Vagina (tissue), 2 donors: Measurements from ENCODE around the gene MEIS1. TPM values are rescaled to one million over a fixed set of nuclear protein-coding genes. Genes with fewer than 3 reads are reported as not detected.
A peak's percentile ranks its signal among the peaks of the same experiment; 100 is the strongest.

Source experiments
- DNase-seq, 2 donors: peaks; one replicate each; pipeline ENCODE4 v3.0.0-alpha.2; 2017; ENCODE audit errors: extremely low spot score in 2 of 2
- H3K27ac ChIP-seq: fragments of 200-600 bp; sonication (generic); one replicate; pipeline ENCODE4 v1.5.1; 2019
- H3K27me3 ChIP-seq: fragments of 200-600 bp; sonication (generic); one replicate; pipeline ENCODE4 v1.5.1; 2019
- H3K36me3 ChIP-seq, 2 donors: fragments of 200-600 bp; sonication (generic); one replicate each; pipeline ENCODE4 v1.5.1; 2017 to 2019
- H3K4me1 ChIP-seq: fragments of 200-600 bp; sonication (generic); one replicate; pipeline ENCODE4 v1.5.1; 2019
- H3K4me3 ChIP-seq, 2 donors: fragments of 200-600 bp; sonication (generic); 1 replicate in 1 of 2; 2 replicates in 1 of 2; pipeline ENCODE4 v1.5.1; 2016 to 2019
- H3K9me3 ChIP-seq: fragments of 200-600 bp; sonication (generic); one replicate; pipeline ENCODE4 v1.5.1; 2019
- POLR2A ChIP-seq, 2 donors: fragments of 450-650 bp; IDR thresholded peaks; one replicate each; pipeline ENCODE4 v1.6.1; 2017; ENCODE audit warnings: antibody characterized with exemption in 2 of 2, mild to moderate bottlenecking in 2 of 2, moderate library complexity in 2 of 2
- POLR2AphosphoS5 ChIP-seq, 2 donors: sonication (generic); formaldehyde crosslinking; IDR thresholded peaks; one replicate each; pipeline ENCODE4 v1.9.0; 2017; ENCODE audit warnings: antibody characterized with exemption in 2 of 2, mild to moderate bottlenecking in 2 of 2, low read depth in 1 of 2; ENCODE audit not compliant: insufficient read depth in 1 of 2
- intact Hi-C: fragments of 100-400 bp; cut with DNase I; formaldehyde crosslinking; loops from one replicate; pipeline ENCODE4 v1.15.1; 2023
- total RNA-seq: library from RNA; depleted of rRNA; stranded (reverse); fragments of >200 nt; gene quantifications from one replicate; pipeline ENCODE4 v1.2.3, GENCODE V29; 2016
- TF ChIP-seq, protein P1 (sequence below), 3 experiments: fragments of 450-650 bp in 2 of 3; fragments of 200-600 bp in 1 of 3; sonication (generic) in 1 of 3; IDR thresholded peaks; one replicate each; pipeline ENCODE4 v1.5.1; 2017 to 2019; ENCODE audit warnings: antibody characterized with exemption in 3 of 3, mild to moderate bottlenecking in 2 of 3, moderate library complexity in 2 of 3

MEIS1 gene
- total RNA-seq, 1 donor from 2014 or later = 80.5 TPM

DNA sequence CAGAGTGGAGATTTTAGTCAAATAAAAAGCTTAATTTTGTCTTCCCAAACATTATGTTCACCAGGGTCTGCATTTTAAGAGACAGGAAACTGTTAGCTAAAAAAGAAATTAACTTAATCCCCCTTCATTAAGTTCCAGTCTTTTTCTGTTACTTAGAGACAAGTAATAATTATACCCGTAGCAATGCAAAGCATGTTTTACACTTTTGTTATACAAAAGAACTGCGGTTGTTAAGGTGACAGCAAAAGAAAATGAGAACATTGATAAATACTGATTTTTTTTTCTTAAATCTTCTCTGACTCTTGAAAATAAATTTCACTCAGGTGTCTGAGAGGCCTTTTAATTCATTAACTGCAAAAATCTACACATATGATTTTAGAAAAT is 101.4 kb downstream of the MEIS1 start:
- Histone ChIP-seq H3K27ac (no peak overlapping the region), H3K4me1 (peaks cover 79% of the 10 kb centered on the region), H3K9me3 (no peaks in the 10 kb centered on the region), H3K36me3 (no peaks in the 10 kb centered on the region), H3K27me3 (no peaks in the 10 kb centered on the region), H3K4me3 (no peak overlapping the region)
- intact Hi-C loops = no loop called here
- TF ChIP-seq, protein P1, sequence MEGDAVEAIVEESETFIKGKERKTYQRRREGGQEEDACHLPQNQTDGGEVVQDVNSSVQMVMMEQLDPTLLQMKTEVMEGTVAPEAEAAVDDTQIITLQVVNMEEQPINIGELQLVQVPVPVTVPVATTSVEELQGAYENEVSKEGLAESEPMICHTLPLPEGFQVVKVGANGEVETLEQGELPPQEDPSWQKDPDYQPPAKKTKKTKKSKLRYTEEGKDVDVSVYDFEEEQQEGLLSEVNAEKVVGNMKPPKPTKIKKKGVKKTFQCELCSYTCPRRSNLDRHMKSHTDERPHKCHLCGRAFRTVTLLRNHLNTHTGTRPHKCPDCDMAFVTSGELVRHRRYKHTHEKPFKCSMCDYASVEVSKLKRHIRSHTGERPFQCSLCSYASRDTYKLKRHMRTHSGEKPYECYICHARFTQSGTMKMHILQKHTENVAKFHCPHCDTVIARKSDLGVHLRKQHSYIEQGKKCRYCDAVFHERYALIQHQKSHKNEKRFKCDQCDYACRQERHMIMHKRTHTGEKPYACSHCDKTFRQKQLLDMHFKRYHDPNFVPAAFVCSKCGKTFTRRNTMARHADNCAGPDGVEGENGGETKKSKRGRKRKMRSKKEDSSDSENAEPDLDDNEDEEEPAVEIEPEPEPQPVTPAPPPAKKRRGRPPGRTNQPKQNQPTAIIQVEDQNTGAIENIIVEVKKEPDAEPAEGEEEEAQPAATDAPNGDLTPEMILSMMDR (IDR thresholded peaks at IDR 0.05) = no peak
- no peak for TF ChIP-seq POLR2A (IDR thresholded peaks at IDR 0.05)
- no peak for TF ChIP-seq POLR2AphosphoS5 (IDR thresholded peaks at IDR 0.05; ENCODE audit: insufficient read depth in 1 of 2, low read depth in 1 of 2)
- DNase-seq = no peak

DNA sequence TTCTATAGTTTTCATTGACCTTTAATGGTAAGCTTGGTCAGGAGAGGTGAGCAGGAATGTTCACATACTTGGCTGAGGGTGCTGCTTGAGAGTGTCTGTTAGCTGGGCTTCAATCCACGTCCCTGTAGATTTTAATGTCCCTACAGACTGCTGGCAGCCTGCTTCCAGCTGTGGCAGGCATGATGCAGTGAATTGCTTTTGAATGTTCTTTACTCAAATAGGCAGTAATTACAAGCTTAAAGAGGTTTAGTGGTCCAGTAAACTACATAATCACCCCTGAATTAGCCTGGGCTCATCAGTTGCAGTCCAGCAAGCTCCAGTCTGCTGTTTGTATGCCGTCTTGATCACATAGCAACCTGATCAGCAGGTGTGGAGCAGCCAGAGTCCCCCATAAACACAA is 102.1 kb downstream of the MEIS1 start:
- DNase-seq = no peak
- no peak overlapping the region for H3K27ac ChIP-seq
- peaks cover 77% of the 10 kb centered on the region for H3K4me1 ChIP-seq
- no peak for TF ChIP-seq POLR2AphosphoS5 (IDR thresholded peaks at IDR 0.05; ENCODE audit: insufficient read depth in 1 of 2, low read depth in 1 of 2)
- TF ChIP-seq POLR2A (IDR thresholded peaks at IDR 0.05) = no peak
- TF ChIP-seq, protein P1 (IDR thresholded peaks at IDR 0.05) = no peak
- no peak overlapping the region for H3K4me3 ChIP-seq
- intact Hi-C loops = no loop called here
- H3K36me3 ChIP-seq = no peaks in the 10 kb centered on the region
- H3K9me3 ChIP-seq = no peaks in the 10 kb centered on the region
- no peaks in the 10 kb centered on the region for H3K27me3 ChIP-seq

DNA sequence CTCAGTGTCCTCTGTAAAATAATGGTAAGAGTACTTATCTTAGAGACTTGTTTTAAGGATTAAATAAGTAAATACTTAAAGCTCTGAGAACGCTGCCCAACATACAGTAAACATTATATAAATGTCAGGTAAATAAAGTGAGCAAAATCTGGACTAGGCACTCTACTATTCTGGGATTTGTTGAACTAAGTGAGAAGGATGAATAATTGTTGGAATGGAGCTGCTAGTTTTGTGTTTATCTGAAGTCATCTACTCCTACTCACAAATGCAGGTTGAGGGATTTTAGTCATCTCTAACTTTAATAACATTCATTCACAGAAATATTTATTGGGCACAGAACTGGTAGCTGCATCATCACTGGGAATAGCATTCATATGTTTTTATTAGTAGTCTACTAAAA is 103.4 kb downstream of the MEIS1 start:
- H3K27ac ChIP-seq = no peak overlapping the region
- TF ChIP-seq POLR2A (IDR thresholded peaks at IDR 0.05) = no peak
- no peak for TF ChIP-seq POLR2AphosphoS5 (IDR thresholded peaks at IDR 0.05; ENCODE audit: insufficient read depth in 1 of 2, low read depth in 1 of 2)
- TF ChIP-seq, protein P1 (IDR thresholded peaks at IDR 0.05) = no peak
- H3K4me1 ChIP-seq = peaks cover 75% of the 10 kb centered on the region
- intact Hi-C loops = no loop called here
- DNase-seq = no peak
- no peaks in the 10 kb centered on the region for H3K27me3 ChIP-seq
- H3K36me3 ChIP-seq = no peaks in the 10 kb centered on the region
- no peak overlapping the region for H3K4me3 ChIP-seq
- no peaks in the 10 kb centered on the region for H3K9me3 ChIP-seq

DNA sequence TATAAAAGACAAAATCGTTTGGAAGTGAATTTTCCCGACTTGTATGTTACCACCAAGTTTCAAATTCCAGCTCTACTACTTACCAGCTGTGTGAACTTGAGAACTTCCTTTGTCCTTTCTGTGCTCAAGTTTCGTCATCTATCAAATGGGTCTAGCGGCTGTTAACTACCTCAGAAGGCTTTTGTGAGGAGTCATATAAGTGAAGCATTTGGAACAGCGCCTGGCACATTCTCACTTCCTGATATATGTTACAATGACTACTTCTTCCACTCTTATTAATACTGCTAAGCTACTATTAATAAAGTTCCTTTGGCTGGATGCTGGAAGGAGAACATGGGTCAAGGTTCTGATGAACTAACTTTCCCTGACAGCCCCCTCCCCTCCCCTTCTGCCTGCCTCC is 104.5 kb downstream of the MEIS1 start:
- H3K36me3 ChIP-seq = no peaks in the 10 kb centered on the region
- no peaks in the 10 kb centered on the region for H3K27me3 ChIP-seq
- no peaks in the 10 kb centered on the region for H3K9me3 ChIP-seq
- H3K27ac ChIP-seq = no peak overlapping the region
- no peak overlapping the region for H3K4me3 ChIP-seq
- no peak for DNase-seq
- intact Hi-C loops = no loop called here
- no peak for TF ChIP-seq POLR2A (IDR thresholded peaks at IDR 0.05)
- TF ChIP-seq POLR2AphosphoS5 (IDR thresholded peaks at IDR 0.05; ENCODE audit: insufficient read depth in 1 of 2, low read depth in 1 of 2) = peak in 1 of 2 donors; percentile 24
- peaks cover 78% of the 10 kb centered on the region for H3K4me1 ChIP-seq

DNA sequence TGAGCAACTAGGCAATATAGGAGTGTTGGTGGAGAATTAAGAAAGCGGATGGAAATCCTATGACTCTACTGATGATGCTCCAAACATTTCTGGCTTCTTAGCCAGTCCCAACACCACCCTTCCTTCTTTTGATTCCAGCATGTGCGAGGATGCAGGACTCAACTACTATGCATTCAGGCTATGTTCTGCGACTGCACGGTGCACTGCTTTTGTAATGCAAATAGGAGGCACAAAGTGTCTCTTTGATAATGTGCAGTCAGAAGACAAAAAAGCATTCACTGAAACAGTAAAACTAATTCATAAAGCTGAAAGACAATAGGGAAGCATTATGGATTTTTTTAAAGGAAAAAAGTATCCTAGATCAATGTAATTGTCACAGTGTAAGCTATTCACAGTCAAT is 106.7 kb downstream of the MEIS1 start:
- Histone ChIP-seq H3K27ac (no peak overlapping the region), H3K4me3 (no peak overlapping the region)
- intact Hi-C loops = no loop called here

More for the DNA sequence above, 106.7 kb downstream of the MEIS1 start:
- Histone ChIP-seq H3K9me3 (no peaks in the 10 kb centered on the region), H3K27me3 (no peaks in the 10 kb centered on the region), H3K4me1 (peaks cover 77% of the 10 kb centered on the region), H3K36me3 (no peaks in the 10 kb centered on the region)
- DNase-seq = no peak
- TF ChIP-seq POLR2A (IDR thresholded peaks at IDR 0.05) (no peak), POLR2AphosphoS5 (IDR thresholded peaks at IDR 0.05; ENCODE audit: insufficient read depth in 1 of 2, low read depth in 1 of 2) (no peak)
- TF ChIP-seq, protein P1 (IDR thresholded peaks at IDR 0.05) = no peak
